ENCODE measurements around the gene KBTBD7. TPM values are rescaled to one million over a fixed set of nuclear protein-coding genes. Genes with fewer than 3 reads are reported as not detected.

Gene KBTBD7
- total and polyA plus RNA-seq, 2 of the 8 experiments (the other 6 are each of a cell fraction or from before 2014, with no cell fraction given) = 10.2 to 17.4 TPM

DNA sequence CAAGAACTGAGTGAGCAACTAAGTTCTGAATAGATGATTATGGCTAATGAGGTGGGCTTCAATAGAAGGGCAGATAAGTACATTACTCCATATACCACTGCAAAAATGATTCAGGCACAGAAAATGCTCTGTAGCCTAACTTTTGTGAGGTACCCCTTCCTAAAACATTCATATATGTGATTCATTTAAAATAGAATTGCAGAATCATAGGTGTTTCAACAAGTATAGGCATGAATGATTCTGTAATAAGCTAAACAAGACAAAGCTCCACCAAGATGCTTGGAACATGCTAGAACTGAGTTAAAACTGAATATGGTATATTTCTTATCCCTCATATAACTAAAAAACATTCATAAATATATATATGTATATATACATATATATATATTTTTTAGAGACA is 12.1 kb downstream of the KBTBD7 start (continued):
- TF ChIP-seq JUND (IDR thresholded peaks at IDR 0.05; ENCODE audit: low read length) = no peak
